GM10847 (cell line): Measurements from ENCODE around the gene TCOF1.

Source experiments
- POLR2A ChIP-seq: IDR thresholded peaks from 2 replicates; pipeline ENCODE4 v1.6.1; 2011; ENCODE audit not compliant: insufficient read length; ENCODE audit errors: extremely low read depth

Gene TCOF1

GRCh38 chr5:150409638-150410523 is 52.4 kb downstream of the TCOF1 start:
- TF ChIP-seq POLR2A = peak; percentile 48

DNA sequence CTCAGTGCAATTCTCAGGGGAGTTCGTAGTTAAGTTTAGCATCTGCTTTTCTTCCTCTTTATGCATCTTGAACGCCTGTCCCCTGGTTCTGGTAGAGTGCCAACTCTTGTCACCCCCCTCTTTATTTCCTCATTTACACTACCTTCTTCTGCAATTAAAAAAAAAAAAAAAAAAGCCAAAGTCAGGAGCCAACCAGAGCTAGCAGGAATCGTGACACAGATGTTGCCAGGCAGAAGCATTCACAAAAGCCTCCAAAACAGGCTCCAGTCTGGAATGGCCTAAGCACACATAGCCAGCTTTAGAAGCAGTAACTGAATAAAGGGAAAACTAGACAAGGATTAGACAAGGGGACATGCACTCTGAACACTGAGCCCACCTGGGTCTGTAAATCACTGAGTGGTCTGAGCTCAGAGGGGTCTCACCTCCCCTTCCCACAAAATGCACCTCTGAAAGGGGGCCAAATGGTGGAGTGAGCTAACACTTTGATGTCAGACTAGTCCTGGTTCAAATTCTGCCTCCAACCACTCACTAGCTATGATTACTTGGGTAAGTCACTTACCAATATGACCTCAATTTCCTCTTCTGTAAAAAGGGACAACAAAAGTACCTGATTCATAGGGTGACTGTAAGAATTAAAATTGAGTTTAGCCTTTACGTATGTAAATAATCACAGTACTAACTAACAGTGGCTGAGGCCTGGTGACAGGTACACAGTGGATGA is 53.2 kb downstream of the TCOF1 start:
- TF ChIP-seq POLR2A = peak; percentile 28

DNA sequence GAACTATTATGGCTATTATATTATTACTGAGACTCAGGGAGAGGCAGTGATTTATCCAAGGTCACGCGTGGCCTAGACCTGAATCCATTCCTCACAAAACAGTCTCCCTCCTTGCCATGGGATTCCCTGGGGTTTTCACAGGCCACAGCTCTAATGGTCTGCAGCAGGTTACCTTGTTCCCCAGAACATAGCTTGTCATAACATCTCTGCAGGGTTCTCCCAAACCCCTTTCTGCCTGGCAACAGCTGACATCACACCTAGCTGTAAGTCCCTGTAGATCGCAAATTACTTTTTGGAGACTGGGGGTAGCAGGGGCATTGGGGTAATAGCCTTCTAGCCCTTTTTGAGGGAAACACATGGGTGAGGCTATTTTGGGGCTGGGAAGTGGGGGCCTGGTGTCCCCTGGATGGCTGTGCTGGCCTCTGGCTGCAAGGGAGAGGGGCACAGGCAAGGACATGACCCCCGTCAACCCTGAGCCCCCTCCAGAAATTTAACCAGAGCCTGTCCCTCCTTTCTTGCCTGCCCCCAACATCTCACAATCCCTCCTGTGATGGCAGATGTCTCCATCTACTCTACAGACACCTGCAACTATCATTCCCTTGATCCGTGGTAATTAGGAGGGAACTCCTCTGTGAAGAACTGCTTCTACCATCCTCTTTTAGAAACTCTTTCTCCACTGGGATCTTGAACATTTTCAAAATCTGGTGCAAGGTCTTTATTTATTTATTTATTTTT is 53.9 kb downstream of the TCOF1 start:
- TF ChIP-seq POLR2A = peak; percentile 57

DNA sequence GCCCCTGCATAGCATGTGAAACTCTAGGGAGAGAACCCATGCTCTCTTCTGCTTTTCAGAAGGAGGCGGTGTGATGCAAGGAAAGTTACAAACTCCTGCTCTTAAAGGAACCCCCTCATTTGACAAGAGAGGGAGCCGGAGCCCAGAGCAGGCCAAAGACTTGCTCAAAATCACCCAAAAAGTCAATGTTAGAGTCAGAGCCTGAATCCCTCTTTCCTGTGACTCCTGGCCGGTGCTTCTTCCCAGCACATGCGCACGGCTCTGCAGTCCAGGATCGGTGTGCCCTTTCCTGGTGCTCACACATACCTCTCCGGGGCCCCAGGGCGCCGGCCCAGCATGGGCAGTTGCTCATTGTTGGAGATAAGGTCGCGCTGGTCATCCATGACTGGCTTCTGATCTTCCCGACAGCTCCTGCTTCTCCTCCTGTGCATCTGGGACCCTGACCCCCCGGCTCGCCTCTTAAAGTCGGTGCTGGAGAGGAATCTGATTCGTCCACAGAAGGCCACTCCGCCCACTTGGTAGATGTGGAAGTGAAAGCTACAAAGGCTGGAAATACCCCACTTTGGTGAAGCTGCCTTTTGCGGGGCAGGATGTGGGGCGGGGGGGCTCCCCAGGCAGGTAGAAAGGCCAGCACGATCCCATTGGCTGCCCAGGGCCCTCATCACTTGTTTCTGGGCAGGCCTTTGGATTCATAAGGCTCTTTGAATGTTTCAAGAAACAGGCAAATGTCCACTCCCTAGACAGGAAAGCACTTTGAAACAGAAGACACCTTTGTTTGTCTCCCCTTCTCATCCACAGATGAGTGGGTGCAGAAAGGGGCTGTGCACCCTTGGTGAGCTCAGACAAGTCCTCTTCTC is 55.0 kb downstream of the TCOF1 start, which contains the start of gene CD74:
Gene CD74, minus strand, starts transcription at position 592 of the 857 bp plus-strand sequence. Its CDS starts 161 bp downstream, at position 431.
- TF ChIP-seq POLR2A = peak; percentile 100

GRCh38 chr5:150413176-150413901 is 55.8 kb downstream of the TCOF1 start:
- no peak for TF ChIP-seq POLR2A

DNA sequence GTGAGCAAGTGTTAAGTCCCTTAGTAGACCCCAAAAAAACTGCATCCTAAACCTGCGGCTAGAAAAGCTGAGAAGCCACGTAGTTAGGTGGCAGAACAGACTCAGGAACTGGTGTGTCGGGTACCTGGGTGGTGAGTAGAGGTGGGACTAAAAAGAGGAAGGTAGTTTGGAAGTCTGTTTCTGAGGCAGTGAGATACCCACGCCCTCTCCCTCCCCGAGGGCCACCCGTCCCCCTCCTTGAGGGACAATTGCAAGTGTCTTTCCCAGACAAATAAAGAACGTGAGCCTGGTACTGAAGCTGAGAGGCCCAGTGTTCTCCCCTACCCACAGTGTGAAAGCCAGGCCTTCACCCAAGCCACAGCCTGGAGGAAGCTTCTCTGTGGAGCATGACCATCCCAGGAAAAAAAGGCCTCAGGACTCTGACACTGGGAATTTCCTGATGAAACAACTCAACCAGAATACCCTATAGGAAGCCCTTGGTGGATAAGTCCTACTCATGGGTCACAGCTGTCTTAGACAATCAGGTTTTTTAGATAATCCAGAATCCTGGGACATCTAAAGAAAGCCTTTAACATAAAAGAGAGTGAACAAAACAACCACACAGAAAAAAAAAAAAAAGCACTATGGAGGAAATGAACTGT is 62.3 kb downstream of the TCOF1 start:
- no peak for TF ChIP-seq POLR2A

DNA sequence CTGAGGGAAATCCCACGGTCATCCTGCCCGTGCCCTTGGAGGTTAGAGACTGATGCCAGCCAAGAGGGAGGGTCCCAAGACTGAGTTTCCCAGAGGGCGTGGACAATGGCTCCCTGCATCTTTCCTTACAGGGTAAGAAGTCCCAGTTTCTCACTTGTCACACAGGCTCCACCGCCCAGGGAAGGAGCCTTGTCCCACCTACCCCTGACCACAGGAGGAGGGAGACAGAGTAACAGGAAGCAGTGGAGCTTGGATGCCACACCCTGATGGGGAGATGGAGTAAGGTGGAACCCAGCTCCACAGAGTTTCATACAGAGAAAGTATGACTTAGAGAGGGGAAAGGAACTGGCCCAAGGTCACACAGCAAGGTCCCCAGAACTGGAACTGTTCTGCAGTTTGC is 64.6 kb downstream of the TCOF1 start:
- TF ChIP-seq POLR2A = no peak

DNA sequence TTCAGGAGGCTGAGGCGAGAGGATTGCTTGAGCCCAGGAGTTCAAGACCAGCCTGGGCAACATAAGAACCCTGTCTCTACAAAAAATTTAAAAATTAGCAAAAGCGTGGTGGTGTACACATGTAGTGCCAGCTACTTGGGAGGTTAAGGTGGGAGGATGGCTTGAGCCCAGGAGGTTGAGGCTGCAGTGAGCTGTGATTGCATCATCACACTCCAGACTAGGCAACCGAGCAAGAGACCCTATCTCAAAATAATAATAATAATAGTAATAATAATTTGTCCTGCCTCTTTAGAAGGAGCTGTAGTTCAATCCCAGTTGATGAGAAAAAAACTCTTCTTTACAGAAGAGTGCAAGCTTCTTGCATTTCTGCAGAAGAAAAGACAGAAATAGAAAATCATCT is 65.3 kb downstream of the TCOF1 start:
- TF ChIP-seq POLR2A = no peak

- TF ChIP-seq POLR2A = no peak
Observed at GRCh38 chr5:150428106-150428876, 70.8 kb downstream of the TCOF1 start.

DNA sequence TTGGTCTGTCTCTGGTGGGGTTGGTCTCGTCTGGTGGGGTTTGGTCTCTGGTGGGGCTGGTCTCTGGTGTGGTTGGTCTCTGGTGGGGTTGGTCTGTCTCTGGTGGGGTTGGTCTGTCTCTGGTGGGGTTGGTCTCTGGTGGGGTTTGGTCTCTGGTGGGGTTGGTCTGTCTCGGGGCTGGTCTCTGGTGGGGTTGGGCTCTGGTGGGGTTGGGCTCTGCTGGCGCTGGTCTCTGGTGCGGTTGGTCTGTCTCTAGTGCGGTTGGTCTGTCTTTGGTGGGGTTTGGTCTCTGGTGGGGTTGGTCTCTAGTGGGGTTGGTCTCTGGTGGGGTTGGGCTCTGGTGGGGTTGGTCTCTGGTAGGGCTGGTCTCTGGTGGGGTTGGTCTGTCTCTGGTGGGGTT is 71.5 kb downstream of the TCOF1 start:
- no peak for TF ChIP-seq POLR2A

DNA sequence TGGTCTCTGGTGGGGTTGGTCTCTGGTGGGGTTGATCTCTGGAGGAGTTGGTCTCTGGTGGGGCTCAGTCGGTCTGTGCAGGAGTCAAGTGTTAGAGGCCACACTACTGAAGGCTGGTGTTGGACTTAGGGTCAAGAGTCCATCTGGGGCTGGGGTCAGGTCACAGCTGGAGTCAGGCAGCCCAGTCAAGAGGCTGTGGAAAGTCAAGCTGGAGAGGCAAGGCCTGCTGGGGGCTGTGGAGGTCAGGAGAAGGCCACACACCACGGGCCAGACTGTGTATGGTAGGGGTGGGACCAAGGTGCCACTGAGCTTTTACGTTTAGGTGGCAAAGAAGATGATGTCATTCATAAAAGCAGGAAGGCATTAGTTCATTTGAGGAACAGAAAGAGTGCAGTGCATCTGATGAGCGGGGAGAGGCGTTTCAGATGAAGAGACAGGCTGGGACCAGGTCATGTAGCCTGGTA is 71.9 kb downstream of the TCOF1 start:
- TF ChIP-seq POLR2A = no peak

DNA sequence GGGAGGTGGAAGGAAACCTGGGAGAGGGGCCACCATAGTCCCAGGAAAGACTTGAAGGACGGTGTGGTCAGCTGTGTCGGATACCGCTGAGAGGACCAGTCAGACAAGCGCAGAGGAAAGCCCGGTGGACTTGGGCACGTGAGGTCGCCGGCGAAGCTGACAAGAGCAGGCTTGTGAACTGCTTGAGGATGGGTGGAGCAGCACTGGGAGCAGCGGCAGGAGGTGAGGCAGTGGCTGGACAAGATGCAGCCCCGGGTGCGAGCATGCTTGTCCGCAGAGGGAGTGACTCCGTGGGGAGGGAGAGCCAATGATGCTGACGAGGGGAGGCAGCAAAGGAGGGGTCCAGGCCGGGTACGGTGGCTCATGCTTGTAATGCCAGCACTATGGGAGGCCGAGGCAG is 73.6 kb downstream of the TCOF1 start:
- no peak for TF ChIP-seq POLR2A

DNA sequence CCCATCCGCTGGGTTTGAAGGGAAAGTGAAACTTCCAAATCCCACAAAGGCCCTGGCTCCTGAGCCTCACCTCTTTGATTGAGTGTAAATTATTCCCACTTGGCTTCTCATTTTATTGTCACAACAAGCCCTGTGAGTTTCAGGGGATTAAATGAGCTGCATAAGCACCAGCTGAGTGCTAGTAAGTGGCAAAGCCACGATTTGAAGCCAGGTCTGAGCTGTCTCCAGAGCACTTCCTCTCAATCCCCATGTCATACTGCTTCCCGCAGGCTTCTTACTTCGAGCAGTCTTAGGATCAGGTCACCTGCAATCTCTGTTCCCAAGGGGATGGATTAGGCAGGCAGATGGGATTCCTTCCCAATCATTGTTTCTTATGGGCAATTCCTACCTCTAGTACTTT is 74.1 kb downstream of the TCOF1 start:
- TF ChIP-seq POLR2A = no peak
